PC-3 (cell line): Measurements from ENCODE around the gene ZGRF1. TPM values are rescaled to one million over a fixed set of nuclear protein-coding genes. Genes with fewer than 3 reads are reported as not detected.
A peak's percentile ranks its signal among the peaks of the same experiment; 100 is the strongest.

Experiments
- ATAC-seq: fragments of 200-7000 bp; cut with Tn5 transposase; 2 replicates; pipeline ENCODE4 v1.9.1; 2020; ENCODE audit warnings: mild to moderate bottlenecking, moderate library complexity
- BruUV-seq: library from RNA; stranded (reverse); fragments of 400-500 nt; replicated peaks from 2 replicates; lab custom pipeline; 2021; lab: Mats Ljungman, UMichigan
- CTCF ChIA-PET: fragments of 300-600 bp; sonication (Branson Sonifier 250); formaldehyde crosslinking; loops from one replicate; lab custom pipeline; 2022; ENCODE audit warnings: antibody characterized with exemption; lab: Charles Lee
- POLR2A ChIA-PET: fragments of 300-600 bp; sonication (Branson Sonifier 250); formaldehyde crosslinking; loops from one replicate; lab custom pipeline; 2022; ENCODE audit warnings: antibody characterized with exemption; ENCODE audit not compliant: unreplicated experiment; lab: Charles Lee
- DNase-seq: peaks from one replicate; pipeline ENCODE4 v3.0.0-alpha.2; 2015
- H2AFZ ChIP-seq: fragments of 300-600 bp; sonication (generic); 2 replicates; pipeline ENCODE4 v1.6.0; 2016; ENCODE audit warnings: antibody characterized with exemption, low read length
- H3F3A ChIP-seq: fragments of 300-600 bp; sonication (generic); one replicate; pipeline ENCODE4 v1.6.0; 2017; ENCODE audit warnings: antibody characterized with exemption, low read length, control low read depth, mild to moderate bottlenecking; ENCODE audit not compliant: unreplicated experiment
- H3K27ac ChIP-seq: fragments of 300-600 bp; sonication (generic); 2 replicates; pipeline ENCODE4 v1.5.1; 2016; ENCODE audit warnings: mild to moderate bottlenecking, low read length
- H3K27me3 ChIP-seq: fragments of 300-600 bp; sonication (generic); 2 replicates; pipeline ENCODE4 v1.6.1; 2016; ENCODE audit warnings: low read length, mixed read lengths
- H3K36me3 ChIP-seq: fragments of 300-600 bp; sonication (generic); 2 replicates; pipeline ENCODE4 v1.6.1; 2016; ENCODE audit warnings: low read depth, mixed run types, low read length, mixed read lengths
- H3K4me1 ChIP-seq: fragments of 300-600 bp; sonication (generic); 2 replicates; pipeline ENCODE4 v1.5.1; 2016; ENCODE audit warnings: low read length; ENCODE audit not compliant: insufficient read depth
- H3K4me2 ChIP-seq: fragments of 300-600 bp; sonication (generic); 2 replicates; pipeline ENCODE4 v1.6.0; 2016; ENCODE audit warnings: low read length
- H3K4me3 ChIP-seq: fragments of 300-600 bp; sonication (generic); 2 replicates; pipeline ENCODE4 v1.5.1; 2016; ENCODE audit warnings: mild to moderate bottlenecking, low read length, mixed read lengths
- H3K79me2 ChIP-seq: fragments of 300-600 bp; sonication (generic); 2 replicates; pipeline ENCODE4 v1.6.1; 2017; ENCODE audit warnings: low read length, mixed read lengths
- H3K9ac ChIP-seq: fragments of 300-600 bp; sonication (generic); 2 replicates; pipeline ENCODE4 v1.6.0; 2016; ENCODE audit warnings: mild to moderate bottlenecking, low read length
- H3K9me2 ChIP-seq: fragments of 300-600 bp; sonication (generic); replicated peaks from 2 replicates; pipeline ENCODE4 v1.6.1; 2016; ENCODE audit warnings: mixed run types, low read length, mixed read lengths
- H3K9me3 ChIP-seq: fragments of 300-600 bp; sonication (generic); 2 replicates; pipeline ENCODE4 v1.6.1; 2016; ENCODE audit warnings: low read length, mixed read lengths
- H4K20me1 ChIP-seq: fragments of 300-600 bp; sonication (generic); 2 replicates; pipeline ENCODE4 v1.6.1; 2016; ENCODE audit warnings: low read length, mixed read lengths
- EZH2 ChIP-seq: fragments of 300-600 bp; sonication (generic); IDR thresholded peaks from one replicate; pipeline ENCODE4 v1.6.1; 2017; ENCODE audit warnings: antibody characterized with exemption, mild to moderate bottlenecking, low read length; ENCODE audit not compliant: unreplicated experiment
- EZH2phosphoT487 ChIP-seq: fragments of 300-600 bp; sonication (generic); IDR thresholded peaks from 2 replicates; pipeline ENCODE4 v1.6.1; 2018; ENCODE audit warnings: mild to moderate bottlenecking, antibody characterized with exemption, low read length, borderline replicate concordance
- intact Hi-C: fragments of 100-400 bp; cut with micrococcal nuclease; formaldehyde crosslinking; loops from 2 replicates; pipeline ENCODE4 v1.9.0; 2023
- total RNA-seq: library from RNA; depleted of rRNA; stranded (reverse); fragments of >200 nt; gene quantifications from 2 replicates; pipeline ENCODE4 v1.2.3, GENCODE V29; 2014
- TF ChIP-seq, protein P1 (sequence below): fragments of 300-600 bp; sonication (generic); conservative IDR thresholded peaks from 2 replicates; pipeline ENCODE4 v1.5.1; 2017; ENCODE audit warnings: antibody characterized with exemption, low read depth, mild to moderate bottlenecking, low read length

Gene ZGRF1
- total RNA-seq, 1 experiment from 2014 or later, result 7.3 TPM

DNA sequence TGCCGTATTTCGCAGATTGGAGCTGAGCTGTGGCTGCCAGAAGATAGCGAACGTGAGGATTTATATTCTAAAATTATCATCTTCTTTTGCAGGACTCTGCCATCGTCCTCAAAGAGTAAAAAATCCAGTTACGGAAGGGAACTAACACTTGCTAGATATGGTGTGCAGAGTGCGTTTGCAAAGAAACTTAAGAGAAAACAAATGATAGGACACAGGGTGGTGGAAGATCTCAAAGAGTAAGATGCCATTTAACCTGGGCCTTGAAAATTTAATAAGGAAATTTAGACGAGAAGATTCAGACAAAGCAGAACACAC, 800 bp upstream of the ZGRF1 start:
- TSS peak; percentile 76 for BruUV-seq
- ChIA-PET POLR2A (no interaction called here), CTCF (interaction anchor here (0.7 kb wide), 1 partner anchor 128 kb away, joined by 3 read pairs; no protein-coding TSS in a partner anchor)
- Histone ChIP-seq H3K9me2 (no peaks in the 10 kb centered on the region), H2AFZ (peak overlapping the region; percentile 93), H4K20me1 (no peaks in the 10 kb centered on the region), H3K4me1 (no peaks in the 10 kb centered on the region), H3F3A (no peaks in the 10 kb centered on the region), H3K9ac (peak overlapping the region; percentile 91), H3K27ac (peak overlapping the region; percentile 80), H3K27me3 (no peaks in the 10 kb centered on the region), H3K4me2 (peak overlapping the region; percentile 74), H3K4me3 (peak overlapping the region; percentile 81), H3K36me3 (no peaks in the 10 kb centered on the region), H3K79me2 (peaks cover 31% of the 10 kb centered on the region), H3K9me3 (no peaks in the 10 kb centered on the region)
- no peak for DNase-seq
- intact Hi-C loops, result loop anchor here (1.0 to 10.0 kb wide), 2 partner anchors 125 to 457 kb away; no protein-coding TSS in a partner anchor
- no peak for TF ChIP-seq EZH2
- TF ChIP-seq, protein P1, sequence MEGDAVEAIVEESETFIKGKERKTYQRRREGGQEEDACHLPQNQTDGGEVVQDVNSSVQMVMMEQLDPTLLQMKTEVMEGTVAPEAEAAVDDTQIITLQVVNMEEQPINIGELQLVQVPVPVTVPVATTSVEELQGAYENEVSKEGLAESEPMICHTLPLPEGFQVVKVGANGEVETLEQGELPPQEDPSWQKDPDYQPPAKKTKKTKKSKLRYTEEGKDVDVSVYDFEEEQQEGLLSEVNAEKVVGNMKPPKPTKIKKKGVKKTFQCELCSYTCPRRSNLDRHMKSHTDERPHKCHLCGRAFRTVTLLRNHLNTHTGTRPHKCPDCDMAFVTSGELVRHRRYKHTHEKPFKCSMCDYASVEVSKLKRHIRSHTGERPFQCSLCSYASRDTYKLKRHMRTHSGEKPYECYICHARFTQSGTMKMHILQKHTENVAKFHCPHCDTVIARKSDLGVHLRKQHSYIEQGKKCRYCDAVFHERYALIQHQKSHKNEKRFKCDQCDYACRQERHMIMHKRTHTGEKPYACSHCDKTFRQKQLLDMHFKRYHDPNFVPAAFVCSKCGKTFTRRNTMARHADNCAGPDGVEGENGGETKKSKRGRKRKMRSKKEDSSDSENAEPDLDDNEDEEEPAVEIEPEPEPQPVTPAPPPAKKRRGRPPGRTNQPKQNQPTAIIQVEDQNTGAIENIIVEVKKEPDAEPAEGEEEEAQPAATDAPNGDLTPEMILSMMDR, result no peak
- no peak for TF ChIP-seq EZH2phosphoT487
- ATAC-seq, result no peak

DNA sequence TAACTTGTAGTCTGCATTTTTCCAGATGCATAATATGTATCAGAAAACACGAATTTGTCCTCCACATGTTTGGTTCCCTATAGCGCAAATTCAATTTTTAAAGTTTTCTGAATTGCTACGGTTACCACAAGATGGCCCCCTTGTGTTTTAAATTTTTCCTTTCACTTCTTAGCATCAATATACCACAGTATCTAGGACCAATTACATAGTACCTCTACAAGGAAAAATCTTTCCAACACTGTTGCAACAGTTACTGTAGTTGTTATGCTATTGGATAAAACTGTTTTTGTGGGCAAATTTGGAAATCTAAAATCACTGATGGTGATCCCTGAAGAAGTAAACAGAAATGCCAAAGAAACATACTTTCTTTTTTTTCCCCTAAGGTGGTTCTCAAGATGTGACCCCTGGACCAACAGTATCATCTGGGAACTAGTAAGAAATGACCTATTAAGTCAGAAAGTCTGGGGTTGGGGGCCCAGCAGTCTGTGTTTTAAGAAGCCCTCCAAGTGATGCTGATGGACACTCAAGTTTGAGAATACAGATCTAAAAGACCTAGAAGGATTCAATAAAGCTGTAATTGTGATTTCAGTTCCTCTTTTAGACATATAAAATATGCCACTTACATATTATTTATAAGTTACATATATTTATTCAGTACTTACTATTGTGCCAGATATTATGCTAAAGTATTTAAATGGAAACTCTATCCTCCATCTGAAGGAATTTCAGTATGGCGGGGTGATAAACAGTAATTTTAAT, 3.1 kb downstream of the ZGRF1 start:
- Histone ChIP-seq H3K36me3 (no peaks in the 10 kb centered on the region), H3K4me1 (no peaks in the 10 kb centered on the region), H3K4me3 (no peak overlapping the region), H4K20me1 (no peaks in the 10 kb centered on the region), H3K79me2 (peaks cover 28% of the 10 kb centered on the region), H3K9me3 (no peaks in the 10 kb centered on the region), H3F3A (no peaks in the 10 kb centered on the region), H3K9me2 (no peaks in the 10 kb centered on the region), H3K27me3 (no peaks in the 10 kb centered on the region), H3K4me2 (no peak overlapping the region), H3K9ac (no peak overlapping the region), H3K27ac (no peak overlapping the region), H2AFZ (no peak overlapping the region)
- ATAC-seq (no peak; the same call in 1 of the 2 replicates), DNase-seq (peak; percentile 38)
- TF ChIP-seq, protein P1, result peak; percentile 66
- TF ChIP-seq EZH2phosphoT487, result no peak
- intact Hi-C loops, result loop anchor here (1.0 to 10.0 kb wide), 4 partner anchors 129 to 461 kb away; no protein-coding TSS in a partner anchor
- POLR2A ChIA-PET, result no interaction called here
- BruUV-seq, result no TSS peak
- CTCF ChIA-PET, result no interaction called here

DNA sequence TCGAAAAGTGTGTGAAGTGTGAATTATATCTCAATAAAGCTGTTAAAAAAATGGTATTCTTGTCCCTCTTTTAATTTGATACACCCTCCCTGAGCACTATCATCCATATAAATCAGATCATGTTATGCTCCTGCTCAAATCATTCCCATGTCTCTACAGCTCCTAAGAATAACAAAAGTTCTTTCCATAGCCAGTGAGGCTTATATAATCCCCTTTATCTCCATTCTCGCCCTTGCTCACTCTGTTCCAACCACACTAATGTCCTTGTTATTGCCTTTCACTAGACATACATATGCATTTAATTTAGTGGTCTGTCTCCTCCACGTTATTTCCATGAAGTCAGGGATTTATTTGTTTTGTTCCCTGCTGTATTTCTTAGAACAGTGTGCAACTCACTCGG, 10.5 kb downstream of the ZGRF1 start:
- Histone ChIP-seq H3F3A (no peaks in the 10 kb centered on the region), H3K27ac (no peak overlapping the region), H3K79me2 (no peaks in the 10 kb centered on the region), H3K9me2 (no peaks in the 10 kb centered on the region), H2AFZ (no peak overlapping the region), H3K9me3 (no peaks in the 10 kb centered on the region), H4K20me1 (no peaks in the 10 kb centered on the region), H3K4me1 (no peaks in the 10 kb centered on the region), H3K36me3 (no peaks in the 10 kb centered on the region), H3K9ac (no peak overlapping the region), H3K4me2 (no peak overlapping the region), H3K4me3 (no peak overlapping the region), H3K27me3 (no peaks in the 10 kb centered on the region)
- intact Hi-C loops, result no loop called here
- no TSS peak for BruUV-seq
- ATAC-seq (no peak), DNase-seq (no peak)
- ChIA-PET POLR2A (no interaction called here), CTCF (no interaction called here)
- no peak for TF ChIP-seq EZH2phosphoT487
- TF ChIP-seq, protein P1, result no peak
- no peak for TF ChIP-seq EZH2
